Liver (tissue), 9 donors: ENCODE measurements around the gene OXCT1. TPM values are rescaled to one million over a fixed set of nuclear protein-coding genes. Genes with fewer than 3 reads are reported as not detected.

Experiments used
- DNase-seq: peaks from one replicate; pipeline ENCODE4 v3.0.0-alpha.2; 2017; ENCODE audit warnings: low spot score
- H3K27ac ChIP-seq, 2 donors: one replicate each; pipeline ENCODE4 v1.7.0; 2013; ENCODE audit warnings: inconsistent platforms in 2 of 2, low read length in 2 of 2, control low read depth in 1 of 2, low read depth in 1 of 2, mild to moderate bottlenecking in 1 of 2
- H3K27me3 ChIP-seq, 4 donors: one replicate each; pipeline versions ENCODE4 v1.6.1 to v1.7.0; 2013; ENCODE audit warnings: low read length in 3 of 4, inconsistent platforms in 1 of 4, mild to moderate bottlenecking in 1 of 4, moderate library complexity in 1 of 4; ENCODE audit not compliant: control insufficient read depth in 4 of 4, insufficient read depth in 4 of 4
- H3K36me3 ChIP-seq, 4 donors: one replicate each; pipeline versions ENCODE4 v1.6.1 to v1.7.0; 2013; ENCODE audit warnings: low read length in 3 of 4, mild to moderate bottlenecking in 3 of 4, low read depth in 1 of 4, moderate library complexity in 1 of 4; ENCODE audit not compliant: control insufficient read depth in 4 of 4, insufficient read depth in 3 of 4
- H3K4me1 ChIP-seq, 4 donors: one replicate each; pipeline versions ENCODE4 v1.6.1 to v1.7.0; 2013; ENCODE audit warnings: low read length in 3 of 4, mild to moderate bottlenecking in 3 of 4, moderate library complexity in 1 of 4; ENCODE audit not compliant: control insufficient read depth in 4 of 4, insufficient read depth in 4 of 4
- H3K4me3 ChIP-seq, 3 donors: one replicate each; pipeline versions ENCODE4 v1.6.1 to v1.7.0; 2013; ENCODE audit warnings: low read length in 3 of 3, control low read depth in 1 of 3, low read depth in 1 of 3, mild to moderate bottlenecking in 1 of 3
- H3K9ac ChIP-seq, 2 donors: one replicate each; pipeline ENCODE4 v1.7.0; 2013; ENCODE audit warnings: low read length in 2 of 2, mild to moderate bottlenecking in 2 of 2, moderate library complexity in 2 of 2, control low read depth in 1 of 2, low read depth in 1 of 2
- H3K9me3 ChIP-seq, 4 donors: one replicate each; pipeline versions ENCODE4 v1.6.1 to v1.7.0; 2013; ENCODE audit warnings: low read length in 3 of 4; ENCODE audit not compliant: control insufficient read depth in 4 of 4
- EGR1 ChIP-seq, 2 donors: IDR thresholded peaks; 2 replicates each; pipeline ENCODE4 v1.6.1; 2016 to 2018; ENCODE audit warnings: antibody characterized with exemption in 2 of 2, low read depth in 2 of 2
- FOXA1 ChIP-seq: IDR thresholded peaks from 2 replicates; pipeline ENCODE4 v1.6.1; 2016; ENCODE audit warnings: antibody characterized with exemption
- FOXA2 ChIP-seq: IDR thresholded peaks from 2 replicates; pipeline ENCODE4 v1.6.1; 2016; ENCODE audit warnings: antibody characterized with exemption
- HNF4A ChIP-seq, 2 donors: conservative IDR thresholded peaks; 2 replicates each; pipeline ENCODE4 v1.6.1; 2016; ENCODE audit warnings: antibody characterized with exemption in 2 of 2, mild to moderate bottlenecking in 2 of 2
- HNF4G ChIP-seq: IDR thresholded peaks from 2 replicates; pipeline ENCODE4 v1.6.1; 2016; ENCODE audit warnings: antibody characterized with exemption
- JUND ChIP-seq, 2 donors: IDR thresholded peaks; 2 replicates each; pipeline ENCODE4 v1.6.1; 2016; ENCODE audit warnings: antibody characterized with exemption in 2 of 2
- NR2F2 ChIP-seq: IDR thresholded peaks from 2 replicates; pipeline ENCODE4 v1.6.1; 2016; ENCODE audit warnings: antibody characterized with exemption
- RXRA ChIP-seq, 2 donors: IDR thresholded peaks; 2 replicates each; pipeline ENCODE4 v1.6.1; 2017 to 2018; ENCODE audit warnings: antibody characterized with exemption in 2 of 2, mild to moderate bottlenecking in 1 of 2
- SP1 ChIP-seq: IDR thresholded peaks from 2 replicates; pipeline ENCODE4 v1.6.1; 2018; ENCODE audit warnings: antibody characterized with exemption, mild to moderate bottlenecking
- TAF1 ChIP-seq: conservative IDR thresholded peaks from 2 replicates; pipeline ENCODE4 v1.6.1; 2016; ENCODE audit warnings: antibody characterized with exemption, mild to moderate bottlenecking
- YY1 ChIP-seq: IDR thresholded peaks from 2 replicates; pipeline ENCODE4 v1.6.1; 2016; ENCODE audit warnings: antibody characterized with exemption, mild to moderate bottlenecking
- WGBS: extraction: QIAGEN DNeasy Blood & Tissue Kit; methylation state at CpG from one replicate; pipeline ENCODE4 v1.1.7; 2013; 5-methylcytosine and 5-hydroxymethylcytosine counted together
- polyA plus RNA-seq, 2 donors: library from polyadenylated mRNA; stranded (reverse) in 1 of 2; unstranded in 1 of 2; fragments of 200-250 nt in 1 of 2; fragments of >200 nt in 1 of 2; fragmentation: Nextera tagmentation in 1 of 2; extraction: Ambion mirVana in 1 of 2; gene quantifications; one replicate each; pipeline versions ENCODE4 v1.2.1 to v1.2.3, GENCODE V29; 2013 to 2015
- total RNA-seq, 2 donors: library from RNA; depleted of rRNA; stranded (reverse); fragments of >200 nt; gene quantifications; one replicate each; pipeline ENCODE4 v1.2.3, GENCODE V29; 2014
- TF ChIP-seq, protein P1 (sequence below): IDR thresholded peaks from 2 replicates; pipeline ENCODE4 v1.6.1; 2016; ENCODE audit warnings: antibody characterized with exemption, mild to moderate bottlenecking
- TF ChIP-seq, protein P2 (sequence below): fragments of 150-350 bp; IDR thresholded peaks from 2 replicates; pipeline ENCODE4 v1.5.1; 2017; ENCODE audit warnings: improper control_type of control experiment, low read depth, low read length; ENCODE audit not compliant: missing input control
- TF ChIP-seq, protein P3 (sequence below): IDR thresholded peaks from 2 replicates; pipeline ENCODE4 v1.6.1; 2016; ENCODE audit warnings: antibody characterized with exemption
- TF ChIP-seq, protein P4 (sequence below): IDR thresholded peaks from 2 replicates; pipeline ENCODE4 v1.6.1; 2016; ENCODE audit warnings: antibody characterized with exemption
- donor health status: healthy.
- donor health status: healthy.
- donor health status: healthy.
- donor health status: healthy.
- donor health status: healthy.

OXCT1 gene
- total and polyA plus RNA-seq, 4 donors: 0.72 to 10.7 (median 1.1) TPM

DNA sequence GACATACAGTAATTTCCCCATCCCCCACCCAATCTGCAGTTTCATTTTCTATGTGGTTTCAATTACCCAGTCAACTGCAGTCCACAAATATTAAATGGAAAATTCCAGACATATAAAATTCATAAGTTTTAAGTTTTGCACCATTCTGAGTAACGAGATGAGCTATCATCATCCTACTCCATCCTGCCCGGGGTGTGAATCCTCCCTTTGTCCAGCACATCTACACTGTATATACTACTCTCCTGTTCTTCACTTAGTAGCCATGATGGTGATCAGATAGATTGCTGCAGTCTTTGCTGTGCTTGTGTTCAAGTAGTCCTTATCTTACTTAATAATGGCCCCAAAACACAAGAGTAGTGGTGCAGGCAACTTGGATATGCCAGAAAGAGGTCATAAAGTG is 11.3 kb downstream of the OXCT1 start:
- Histone ChIP-seq H3K36me3 (no peaks in the 10 kb centered on the region), H3K9me3 (no peaks in the 10 kb centered on the region), H3K27me3 (no peaks in the 10 kb centered on the region), H3K27ac (no peak overlapping the region), H3K9ac (no peak overlapping the region), H3K4me1 (no peaks in the 10 kb centered on the region), H3K4me3 (no peak overlapping the region)
- TF ChIP-seq NR2F2 (no peak), JUND (IDR thresholded peaks at IDR 0.05) (no peak), EGR1 (IDR thresholded peaks at IDR 0.05; ENCODE audit: low read depth in 2 of 2) (no peak)
- DNase-seq: no peak
- 92% methylated on average over 2 of the region's 2 CpGs for WGBS

DNA sequence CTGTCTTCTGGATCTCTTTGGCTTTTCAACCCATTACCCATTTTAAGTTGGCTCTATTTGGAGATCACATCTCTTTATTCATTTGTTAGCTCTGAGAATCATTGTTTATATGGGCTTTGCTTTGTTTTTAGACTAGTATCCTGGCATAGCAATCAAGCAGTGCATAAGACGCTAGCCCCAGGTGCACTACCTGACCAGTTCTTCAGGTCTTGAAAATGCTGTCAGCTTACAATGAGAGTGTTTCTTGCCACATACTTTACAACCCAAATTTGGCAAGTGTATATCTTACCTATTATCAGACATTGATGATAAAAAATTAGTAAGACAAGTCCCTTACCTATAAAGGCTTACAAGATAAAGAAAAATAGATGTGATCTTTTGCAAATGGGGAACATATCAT is 12.2 kb downstream of the OXCT1 start:
- 94% methylated on average over 1 of the region's 1 CpG for WGBS
- Histone ChIP-seq H3K36me3 (no peaks in the 10 kb centered on the region), H3K27me3 (no peaks in the 10 kb centered on the region), H3K4me3 (no peak overlapping the region), H3K9me3 (no peaks in the 10 kb centered on the region), H3K9ac (no peak overlapping the region), H3K27ac (no peak overlapping the region), H3K4me1 (no peaks in the 10 kb centered on the region)
- TF ChIP-seq, protein P1, sequence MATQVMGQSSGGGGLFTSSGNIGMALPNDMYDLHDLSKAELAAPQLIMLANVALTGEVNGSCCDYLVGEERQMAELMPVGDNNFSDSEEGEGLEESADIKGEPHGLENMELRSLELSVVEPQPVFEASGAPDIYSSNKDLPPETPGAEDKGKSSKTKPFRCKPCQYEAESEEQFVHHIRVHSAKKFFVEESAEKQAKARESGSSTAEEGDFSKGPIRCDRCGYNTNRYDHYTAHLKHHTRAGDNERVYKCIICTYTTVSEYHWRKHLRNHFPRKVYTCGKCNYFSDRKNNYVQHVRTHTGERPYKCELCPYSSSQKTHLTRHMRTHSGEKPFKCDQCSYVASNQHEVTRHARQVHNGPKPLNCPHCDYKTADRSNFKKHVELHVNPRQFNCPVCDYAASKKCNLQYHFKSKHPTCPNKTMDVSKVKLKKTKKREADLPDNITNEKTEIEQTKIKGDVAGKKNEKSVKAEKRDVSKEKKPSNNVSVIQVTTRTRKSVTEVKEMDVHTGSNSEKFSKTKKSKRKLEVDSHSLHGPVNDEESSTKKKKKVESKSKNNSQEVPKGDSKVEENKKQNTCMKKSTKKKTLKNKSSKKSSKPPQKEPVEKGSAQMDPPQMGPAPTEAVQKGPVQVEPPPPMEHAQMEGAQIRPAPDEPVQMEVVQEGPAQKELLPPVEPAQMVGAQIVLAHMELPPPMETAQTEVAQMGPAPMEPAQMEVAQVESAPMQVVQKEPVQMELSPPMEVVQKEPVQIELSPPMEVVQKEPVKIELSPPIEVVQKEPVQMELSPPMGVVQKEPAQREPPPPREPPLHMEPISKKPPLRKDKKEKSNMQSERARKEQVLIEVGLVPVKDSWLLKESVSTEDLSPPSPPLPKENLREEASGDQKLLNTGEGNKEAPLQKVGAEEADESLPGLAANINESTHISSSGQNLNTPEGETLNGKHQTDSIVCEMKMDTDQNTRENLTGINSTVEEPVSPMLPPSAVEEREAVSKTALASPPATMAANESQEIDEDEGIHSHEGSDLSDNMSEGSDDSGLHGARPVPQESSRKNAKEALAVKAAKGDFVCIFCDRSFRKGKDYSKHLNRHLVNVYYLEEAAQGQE: no peak
- TF ChIP-seq YY1 (no peak), EGR1 (IDR thresholded peaks at IDR 0.05; ENCODE audit: low read depth in 2 of 2) (no peak), FOXA1 (no peak), JUND (IDR thresholded peaks at IDR 0.05) (no peak), TAF1 (no peak), HNF4G (no peak), SP1 (no peak), FOXA2 (no peak), NR2F2 (no peak), HNF4A (conservative IDR thresholded peaks at IDR 0.05) (no peak), RXRA (IDR thresholded peaks at IDR 0.05) (no peak)
- TF ChIP-seq, protein P2, sequence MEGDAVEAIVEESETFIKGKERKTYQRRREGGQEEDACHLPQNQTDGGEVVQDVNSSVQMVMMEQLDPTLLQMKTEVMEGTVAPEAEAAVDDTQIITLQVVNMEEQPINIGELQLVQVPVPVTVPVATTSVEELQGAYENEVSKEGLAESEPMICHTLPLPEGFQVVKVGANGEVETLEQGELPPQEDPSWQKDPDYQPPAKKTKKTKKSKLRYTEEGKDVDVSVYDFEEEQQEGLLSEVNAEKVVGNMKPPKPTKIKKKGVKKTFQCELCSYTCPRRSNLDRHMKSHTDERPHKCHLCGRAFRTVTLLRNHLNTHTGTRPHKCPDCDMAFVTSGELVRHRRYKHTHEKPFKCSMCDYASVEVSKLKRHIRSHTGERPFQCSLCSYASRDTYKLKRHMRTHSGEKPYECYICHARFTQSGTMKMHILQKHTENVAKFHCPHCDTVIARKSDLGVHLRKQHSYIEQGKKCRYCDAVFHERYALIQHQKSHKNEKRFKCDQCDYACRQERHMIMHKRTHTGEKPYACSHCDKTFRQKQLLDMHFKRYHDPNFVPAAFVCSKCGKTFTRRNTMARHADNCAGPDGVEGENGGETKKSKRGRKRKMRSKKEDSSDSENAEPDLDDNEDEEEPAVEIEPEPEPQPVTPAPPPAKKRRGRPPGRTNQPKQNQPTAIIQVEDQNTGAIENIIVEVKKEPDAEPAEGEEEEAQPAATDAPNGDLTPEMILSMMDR: no peak
- TF ChIP-seq, protein P3, sequence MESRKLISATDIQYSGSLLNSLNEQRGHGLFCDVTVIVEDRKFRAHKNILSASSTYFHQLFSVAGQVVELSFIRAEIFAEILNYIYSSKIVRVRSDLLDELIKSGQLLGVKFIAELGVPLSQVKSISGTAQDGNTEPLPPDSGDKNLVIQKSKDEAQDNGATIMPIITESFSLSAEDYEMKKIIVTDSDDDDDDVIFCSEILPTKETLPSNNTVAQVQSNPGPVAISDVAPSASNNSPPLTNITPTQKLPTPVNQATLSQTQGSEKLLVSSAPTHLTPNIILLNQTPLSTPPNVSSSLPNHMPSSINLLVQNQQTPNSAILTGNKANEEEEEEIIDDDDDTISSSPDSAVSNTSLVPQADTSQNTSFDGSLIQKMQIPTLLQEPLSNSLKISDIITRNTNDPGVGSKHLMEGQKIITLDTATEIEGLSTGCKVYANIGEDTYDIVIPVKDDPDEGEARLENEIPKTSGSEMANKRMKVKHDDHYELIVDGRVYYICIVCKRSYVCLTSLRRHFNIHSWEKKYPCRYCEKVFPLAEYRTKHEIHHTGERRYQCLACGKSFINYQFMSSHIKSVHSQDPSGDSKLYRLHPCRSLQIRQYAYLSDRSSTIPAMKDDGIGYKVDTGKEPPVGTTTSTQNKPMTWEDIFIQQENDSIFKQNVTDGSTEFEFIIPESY: no peak
- TF ChIP-seq, protein P4, sequence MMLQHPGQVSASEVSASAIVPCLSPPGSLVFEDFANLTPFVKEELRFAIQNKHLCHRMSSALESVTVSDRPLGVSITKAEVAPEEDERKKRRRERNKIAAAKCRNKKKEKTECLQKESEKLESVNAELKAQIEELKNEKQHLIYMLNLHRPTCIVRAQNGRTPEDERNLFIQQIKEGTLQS: no peak
- no peak for DNase-seq
